GM12878 (cell line): Measurements from ENCODE around the gene CCDC85A. TPM values are rescaled to one million over a fixed set of nuclear protein-coding genes. Genes with fewer than 3 reads are reported as not detected.

ENCODE experiments used
- ATAC-seq: fragments of 200-7000 bp; cut with Tn5 transposase; 3 replicates; pipeline ENCODE4 v1.9.1; 2020; ENCODE audit warnings: mild to moderate bottlenecking, moderate library complexity
- BruUV-seq: library from RNA; stranded (reverse); fragments of 400-500 nt; replicated peaks from 2 replicates; lab custom pipeline; 2021; lab: Mats Ljungman, UMichigan
- CTCF ChIA-PET: fragments of 300-600 bp; sonication (Branson Sonifier 250); formaldehyde crosslinking; extraction: SDS; loops from one replicate; lab custom pipeline; 2021; ENCODE audit warnings: inconsistent platforms; lab: Yijun Ruan, JAX
- POLR2A ChIA-PET: fragments of 350-600 bp; formaldehyde crosslinking; extraction: SDS; loops from one replicate; lab custom pipeline; 2021; ENCODE audit warnings: inconsistent platforms; lab: Charles Lee
- RAD21 ChIA-PET: fragments of 300-600 bp; sonication (Branson Sonifier 250); formaldehyde crosslinking; loops from one replicate; lab custom pipeline; 2023; ENCODE audit warnings: antibody characterized with exemption; ENCODE audit not compliant: unreplicated experiment; lab: Charles Lee
- SMC1A ChIA-PET: fragments of 300-600 bp; sonication (Branson Sonifier 250); formaldehyde crosslinking; loops from one replicate; lab custom pipeline; 2023; ENCODE audit not compliant: unreplicated experiment, uncharacterized antibody; lab: Charles Lee
- DNase-seq: peaks from one replicate; pipeline ENCODE4 v3.0.0-alpha.2; 2011; ENCODE audit warnings: low read depth, low spot score
- FAIRE-seq: peaks from 3 replicates; lab custom pipeline; 2011; peaks lifted over from hg19 to GRCh38; lab: Jason Lieb, UNC
- H2AFZ ChIP-seq: 2 replicates; pipeline ENCODE4 v1.6.0; 2011; ENCODE audit warnings: low read depth, low read length, control low read depth; ENCODE audit not compliant: control insufficient read depth
- H3K27ac ChIP-seq: 2 replicates; pipeline ENCODE4 v1.5.1; 2011; ENCODE audit warnings: control low read depth; ENCODE audit not compliant: control insufficient read depth, insufficient read depth
- H3K27me3 ChIP-seq, 2 experiments: replicated peaks in 1 of 2; 2 replicates each; pipeline versions ENCODE4 v1.6.0 to v1.6.1; 2011; ENCODE audit warnings: low read length in 1 of 2; ENCODE audit not compliant: control insufficient read depth in 2 of 2, insufficient read depth in 2 of 2
- H3K36me3 ChIP-seq, 2 experiments: 2 replicates each; pipeline ENCODE4 v1.5.1; 2011; ENCODE audit warnings: low read length in 1 of 2; ENCODE audit not compliant: control insufficient read depth in 2 of 2, insufficient read depth in 2 of 2
- H3K4me1 ChIP-seq: 2 replicates; pipeline ENCODE4 v1.6.1; 2011; ENCODE audit warnings: mild to moderate bottlenecking, low read length, moderate library complexity, mixed read lengths; ENCODE audit not compliant: control insufficient read depth, insufficient read depth
- H3K4me2 ChIP-seq: 2 replicates; pipeline ENCODE4 v1.6.0; 2011; ENCODE audit warnings: control low read depth; ENCODE audit not compliant: control insufficient read depth, insufficient read depth
- H3K4me3 ChIP-seq: fragments of 200-600 bp; sonication (generic); 2 replicates; pipeline ENCODE4 v1.5.1; 2016
- H3K79me2 ChIP-seq: 2 replicates; pipeline ENCODE4 v1.6.0; 2011; ENCODE audit warnings: low read length; ENCODE audit not compliant: control insufficient read depth, insufficient read depth
- H3K9ac ChIP-seq: 2 replicates; pipeline ENCODE4 v1.8.0; 2011; ENCODE audit warnings: low read length, control low read depth, mixed read lengths; ENCODE audit not compliant: control insufficient read depth, insufficient read depth
- H3K9me3 ChIP-seq: replicated peaks from 3 replicates; pipeline ENCODE4 v1.5.1; 2011; ENCODE audit warnings: mild to moderate bottlenecking, low read length; ENCODE audit not compliant: control insufficient read depth, insufficient read depth
- H4K20me1 ChIP-seq: 2 replicates; pipeline ENCODE4 v1.6.0; 2011; ENCODE audit not compliant: control insufficient read depth, insufficient read depth
- BACH1 ChIP-seq: fragments of 450-650 bp; IDR thresholded peaks from 2 replicates; pipeline ENCODE4 v1.6.1; 2017; ENCODE audit warnings: mild to moderate bottlenecking, borderline replicate concordance
- ETV6 ChIP-seq, 2 experiments: fragments of 450-650 bp in 1 of 2; IDR thresholded peaks in 1 of 2; conservative IDR thresholded peaks in 1 of 2; 2 replicates each; pipeline ENCODE4 v1.6.1; 2014; ENCODE audit warnings: antibody characterized with exemption in 1 of 2, borderline replicate concordance in 1 of 2, low read depth in 1 of 2, mild to moderate bottlenecking in 1 of 2, moderate library complexity in 1 of 2
- KLF5 ChIP-seq: fragments of 450-650 bp; IDR thresholded peaks from 2 replicates; pipeline ENCODE4 v1.6.1; 2014; ENCODE audit warnings: mild to moderate bottlenecking; ENCODE audit not compliant: partially characterized antibody
- LARP7 ChIP-seq: fragments of 450-650 bp; IDR thresholded peaks from 2 replicates; pipeline ENCODE4 v1.6.1; 2017; ENCODE audit warnings: mild to moderate bottlenecking
- POLR2A ChIP-seq: IDR thresholded peaks from 2 replicates; pipeline ENCODE4 v1.6.1; 2011; ENCODE audit warnings: low read depth, mild to moderate bottlenecking, low read length
- POLR2AphosphoS5 ChIP-seq: IDR thresholded peaks from 2 replicates; pipeline ENCODE4 v1.6.1; 2011; ENCODE audit warnings: mild to moderate bottlenecking, low read length, inconsistent platforms
- TBL1XR1 ChIP-seq: IDR thresholded peaks from 2 replicates; pipeline ENCODE4 v1.6.1; 2012; ENCODE audit warnings: low read depth, low read length, improper control_type of control experiment
- YY1 ChIP-seq: IDR thresholded peaks from 2 replicates; pipeline ENCODE4 v1.6.1; 2011; ENCODE audit warnings: low read depth, mild to moderate bottlenecking, low read length
- WGBS: methylation state at CpG from one replicate; pipeline ENCODE4 v1.1.6; 2016; ENCODE audit warnings: low lambda C conversion rate; ENCODE audit not compliant: insufficient replicate concordance, insufficient coverage; ENCODE audit errors: missing lambda C conversion rate; 5-methylcytosine and 5-hydroxymethylcytosine counted together
- in situ Hi-C: fragments of 300-500 bp; cut with MboI; formaldehyde crosslinking; loops from 9 replicates; pipeline ENCODE4 v1.14.3; 2018; ENCODE audit warnings: mixed read lengths
- intact Hi-C: fragments of 100-400 bp; cut with micrococcal nuclease; formaldehyde crosslinking; loops from one replicate; pipeline ENCODE4 v1.14.2; 2022; ENCODE audit not compliant: unreplicated experiment
- polyA plus RNA-seq, 11 experiments: library from polyadenylated mRNA; depleted of rRNA in 4 of 11; unstranded in 6 of 11; stranded (reverse) in 5 of 11; fragments of >200 nt; fragmentation: Nextera tagmentation in 4 of 11; fragmentation: Illumina TruSeq in 1 of 11; extraction: Ambion mirVana in 4 of 11; extraction: Trizol in 1 of 11; gene quantifications; 1 replicate in 1 of 11; 2 replicates in 10 of 11; pipeline versions ENCODE4 v1.2.1 to v1.2.3, GENCODE V29; 2011 to 2016; ENCODE audit warnings: inconsistent platforms in 2 of 11, missing spikeins in 2 of 11, low read depth in 1 of 11
- total RNA-seq, 4 experiments: library from RNA; depleted of rRNA in 3 of 4; stranded (reverse); fragments of >200 nt in 3 of 4; fragmentation: Illumina TruSeq in 1 of 4; extraction: Trizol in 1 of 4; gene quantifications; 2 replicates each; pipeline versions ENCODE4 v1.2.1 to v1.2.3, GENCODE V29; 2013 to 2021
- TF ChIP-seq, protein P1 (sequence below): fragments of 150-350 bp; IDR thresholded peaks from 2 replicates; pipeline ENCODE4 v1.6.1; 2016; ENCODE audit warnings: low read depth, low read length
- TF ChIP-seq, protein P2 (sequence below): IDR thresholded peaks from 2 replicates; pipeline ENCODE4 v1.6.1; 2012; ENCODE audit warnings: low read depth, low read length, improper control_type of control experiment

The CCDC85A gene
- total and polyA plus RNA-seq, 10 of the 15 experiments (the other 5 are each of a cell fraction or from before 2014, with no cell fraction given), result 0.02 to 0.57 (median 0.04) TPM; not detected in 7

DNA sequence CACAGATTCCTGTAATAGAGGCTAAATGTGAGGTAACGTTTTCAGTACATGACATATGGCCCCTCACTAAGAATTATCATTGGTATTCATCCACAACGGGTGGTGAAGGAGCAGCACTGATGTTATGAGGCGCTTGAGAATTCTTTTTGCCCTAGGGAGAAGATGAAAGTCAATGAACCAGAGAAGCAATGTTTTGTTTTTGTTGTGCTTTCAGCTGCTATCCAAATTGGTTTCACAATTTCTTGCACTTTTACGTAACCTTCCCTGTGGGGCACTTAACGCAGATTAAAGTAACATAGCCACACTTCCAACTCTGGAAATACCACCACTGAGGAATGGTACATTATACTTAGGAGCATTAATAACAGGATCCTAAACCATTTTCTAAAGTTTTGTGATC is 13.3 kb upstream of the CCDC85A start:
- Histone ChIP-seq H4K20me1 (no peaks in the 10 kb centered on the region), H3K27ac (no peak overlapping the region), H2AFZ (no peak overlapping the region), H3K4me3 (no peak overlapping the region), H3K79me2 (no peaks in the 10 kb centered on the region), H3K9me3 (no peaks in the 10 kb centered on the region), H3K27me3 (no peaks in the 10 kb centered on the region), H3K9ac (no peak overlapping the region), H3K4me1 (no peaks in the 10 kb centered on the region), H3K36me3 (no peaks in the 10 kb centered on the region), H3K4me2 (no peak overlapping the region)
- ATAC-seq (no peak), DNase-seq (no peak), FAIRE-seq (no peak)
- POLR2A ChIA-PET, result no interaction called here
- intact Hi-C loops (no loop called here), in situ Hi-C loops (no loop called here)
- CTCF ChIA-PET, result no interaction called here
- TF ChIP-seq YY1 (no peak), KLF5 (no peak)
- BruUV-seq, result no TSS peak
- RAD21 ChIA-PET, result no interaction called here
- 25% methylated on average over 5 of the region's 5 CpGs for WGBS
- SMC1A ChIA-PET, result no interaction called here

DNA sequence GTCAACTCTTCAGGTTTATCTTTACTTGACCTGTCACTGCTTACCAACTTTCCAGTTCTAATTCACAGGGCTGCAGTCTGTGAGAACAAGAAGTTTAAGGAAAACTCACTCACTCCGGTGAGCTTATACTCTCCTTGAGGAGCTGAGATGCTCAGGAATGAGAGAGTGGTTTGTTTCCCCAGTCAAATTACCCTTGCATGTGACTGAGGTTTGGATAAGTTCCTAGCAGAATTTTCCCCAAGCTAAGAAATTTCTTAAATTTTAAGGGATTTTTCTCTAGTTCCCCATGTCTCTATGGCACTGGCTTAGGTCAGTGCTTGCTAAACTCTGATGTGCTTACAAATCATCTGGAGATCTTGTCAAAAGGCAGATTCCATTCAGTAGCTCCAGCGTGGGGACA is 12.8 kb upstream of the CCDC85A start:
- in situ Hi-C loops (no loop called here), intact Hi-C loops (no loop called here)
- Histone ChIP-seq H3K4me2 (no peak overlapping the region), H3K4me3 (no peak overlapping the region), H3K4me1 (no peaks in the 10 kb centered on the region), H3K27ac (no peak overlapping the region), H3K9me3 (no peaks in the 10 kb centered on the region), H3K79me2 (no peaks in the 10 kb centered on the region), H3K27me3 (no peaks in the 10 kb centered on the region), H3K36me3 (no peaks in the 10 kb centered on the region), H3K9ac (no peak overlapping the region), H4K20me1 (no peaks in the 10 kb centered on the region), H2AFZ (no peak overlapping the region)
- WGBS, result 50% methylated on average over 2 of the region's 2 CpGs
- ChIA-PET POLR2A (no interaction called here), SMC1A (no interaction called here), RAD21 (no interaction called here), CTCF (no interaction called here)
- ATAC-seq (no peak), FAIRE-seq (no peak), DNase-seq (no peak)
- BruUV-seq, result no TSS peak
- TF ChIP-seq TBL1XR1 (no peak), POLR2AphosphoS5 (no peak), POLR2A (no peak), BACH1 (no peak), LARP7 (no peak), ETV6 (conservative IDR thresholded peaks at IDR 0.05 in 1 of 2, IDR thresholded peaks at IDR 0.05 in 1 of 2; ENCODE audit: borderline replicate concordance in 1 of 2, low read depth in 1 of 2) (no peak)
- TF ChIP-seq, protein P1, sequence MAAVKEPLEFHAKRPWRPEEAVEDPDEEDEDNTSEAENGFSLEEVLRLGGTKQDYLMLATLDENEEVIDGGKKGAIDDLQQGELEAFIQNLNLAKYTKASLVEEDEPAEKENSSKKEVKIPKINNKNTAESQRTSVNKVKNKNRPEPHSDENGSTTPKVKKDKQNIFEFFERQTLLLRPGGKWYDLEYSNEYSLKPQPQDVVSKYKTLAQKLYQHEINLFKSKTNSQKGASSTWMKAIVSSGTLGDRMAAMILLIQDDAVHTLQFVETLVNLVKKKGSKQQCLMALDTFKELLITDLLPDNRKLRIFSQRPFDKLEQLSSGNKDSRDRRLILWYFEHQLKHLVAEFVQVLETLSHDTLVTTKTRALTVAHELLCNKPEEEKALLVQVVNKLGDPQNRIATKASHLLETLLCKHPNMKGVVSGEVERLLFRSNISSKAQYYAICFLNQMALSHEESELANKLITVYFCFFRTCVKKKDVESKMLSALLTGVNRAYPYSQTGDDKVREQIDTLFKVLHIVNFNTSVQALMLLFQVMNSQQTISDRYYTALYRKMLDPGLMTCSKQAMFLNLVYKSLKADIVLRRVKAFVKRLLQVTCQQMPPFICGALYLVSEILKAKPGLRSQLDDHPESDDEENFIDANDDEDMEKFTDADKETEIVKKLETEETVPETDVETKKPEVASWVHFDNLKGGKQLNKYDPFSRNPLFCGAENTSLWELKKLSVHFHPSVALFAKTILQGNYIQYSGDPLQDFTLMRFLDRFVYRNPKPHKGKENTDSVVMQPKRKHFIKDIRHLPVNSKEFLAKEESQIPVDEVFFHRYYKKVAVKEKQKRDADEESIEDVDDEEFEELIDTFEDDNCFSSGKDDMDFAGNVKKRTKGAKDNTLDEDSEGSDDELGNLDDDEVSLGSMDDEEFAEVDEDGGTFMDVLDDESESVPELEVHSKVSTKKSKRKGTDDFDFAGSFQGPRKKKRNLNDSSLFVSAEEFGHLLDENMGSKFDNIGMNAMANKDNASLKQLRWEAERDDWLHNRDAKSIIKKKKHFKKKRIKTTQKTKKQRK, result no peak
- TF ChIP-seq, protein P2, sequence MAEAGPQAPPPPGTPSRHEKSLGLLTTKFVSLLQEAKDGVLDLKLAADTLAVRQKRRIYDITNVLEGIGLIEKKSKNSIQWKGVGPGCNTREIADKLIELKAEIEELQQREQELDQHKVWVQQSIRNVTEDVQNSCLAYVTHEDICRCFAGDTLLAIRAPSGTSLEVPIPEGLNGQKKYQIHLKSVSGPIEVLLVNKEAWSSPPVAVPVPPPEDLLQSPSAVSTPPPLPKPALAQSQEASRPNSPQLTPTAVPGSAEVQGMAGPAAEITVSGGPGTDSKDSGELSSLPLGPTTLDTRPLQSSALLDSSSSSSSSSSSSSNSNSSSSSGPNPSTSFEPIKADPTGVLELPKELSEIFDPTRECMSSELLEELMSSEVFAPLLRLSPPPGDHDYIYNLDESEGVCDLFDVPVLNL, result no peak
